Measurements from ENCODE around the gene HDGFL3.

DNA sequence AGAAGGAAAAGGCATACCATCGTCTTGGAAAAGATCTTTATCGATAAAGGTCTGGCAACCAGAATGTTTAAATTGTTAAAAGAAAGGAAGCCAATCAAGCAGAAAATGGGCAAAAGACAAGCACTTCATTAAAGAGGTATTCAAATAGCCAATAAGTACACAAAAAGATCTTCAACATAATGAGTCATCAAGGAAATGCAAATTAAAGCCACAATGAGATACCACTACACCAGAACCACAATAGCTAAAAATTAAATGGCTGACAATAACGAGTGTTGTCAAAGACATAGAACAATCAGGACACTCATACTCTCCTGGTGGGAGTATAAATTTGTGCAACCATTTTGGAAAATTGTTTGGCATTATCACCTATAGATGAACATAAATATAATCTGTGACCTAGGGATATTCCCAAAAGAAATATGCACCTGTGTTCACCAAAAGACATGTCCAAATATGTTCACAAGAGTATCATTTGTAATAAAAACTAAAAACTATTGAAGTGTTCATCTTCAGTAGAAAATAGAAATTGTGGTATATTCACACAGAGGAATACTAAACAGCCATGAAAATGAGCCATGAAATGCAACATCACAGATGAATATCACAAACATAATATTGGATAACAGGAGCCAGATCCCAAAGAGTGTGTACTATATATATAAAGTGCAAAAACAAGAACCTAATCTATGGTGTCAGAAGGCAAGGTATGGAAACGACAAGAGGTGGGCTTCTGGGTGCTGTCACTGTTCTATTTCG lies 126.2 kb downstream of the HDGFL3 start:
- no peak for TF ChIP-seq GATA3 (IDR thresholded peaks at IDR 0.05; ENCODE audit: low read depth, low read length)
- TF ChIP-seq GATA2 (IDR thresholded peaks at IDR 0.05; ENCODE audit: low read depth, low read length) = no peak

Measured in SH-SY5Y (cell line).